GM12891 (cell line): ENCODE data around the gene IL15.

ENCODE experiments used
- PAX5 ChIP-seq: IDR thresholded peaks from 2 replicates; pipeline ENCODE4 v1.6.1; 2011; ENCODE audit warnings: low read length, moderate library complexity, mild to moderate bottlenecking; ENCODE audit not compliant: insufficient read depth, severe bottlenecking
- POLR2A ChIP-seq: IDR thresholded peaks from 2 replicates; pipeline ENCODE4 v1.6.1; 2011; ENCODE audit warnings: low read depth, low read length, control low read depth
- POLR2AphosphoS5 ChIP-seq: IDR thresholded peaks from 2 replicates; pipeline ENCODE4 v1.6.1; 2011; ENCODE audit warnings: low read depth, low read length, control low read depth
- POU2F2 ChIP-seq: IDR thresholded peaks from 2 replicates; pipeline ENCODE4 v1.6.1; 2011; ENCODE audit warnings: low read depth, mild to moderate bottlenecking, control low read depth, low read length, moderate library complexity
- SPI1 ChIP-seq: IDR thresholded peaks from 2 replicates; pipeline ENCODE4 v1.6.1; 2011; ENCODE audit warnings: low read depth, low read length, control low read depth
- TAF1 ChIP-seq: IDR thresholded peaks from 2 replicates; pipeline ENCODE4 v1.6.1; 2011; ENCODE audit warnings: low read depth, low read length, control low read depth

DNA sequence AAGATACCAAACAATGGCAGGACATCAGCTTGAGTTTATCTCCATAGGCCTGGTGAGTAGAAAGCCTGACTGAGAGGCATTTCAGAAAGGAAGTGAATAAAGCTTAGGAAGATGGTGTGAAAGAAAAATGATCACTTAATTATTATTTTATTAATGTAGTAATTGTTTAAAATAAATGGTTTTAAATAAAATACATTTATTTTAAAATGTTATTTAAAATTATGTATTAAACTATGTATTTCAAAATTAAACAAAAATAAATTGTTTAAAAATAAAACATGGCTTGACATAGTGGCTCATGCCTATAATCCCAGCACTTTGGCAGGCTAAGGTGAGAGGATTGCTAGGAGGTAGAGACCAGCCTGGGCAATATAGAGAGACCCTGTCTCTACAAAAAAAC lies 145.8 kb downstream of the IL15 start:
- TF ChIP-seq POLR2A = no peak
- no peak for TF ChIP-seq SPI1
- no peak for TF ChIP-seq POLR2AphosphoS5
- TF ChIP-seq TAF1 = no peak
- no peak for TF ChIP-seq PAX5
- TF ChIP-seq POU2F2 = no peak
